ENCODE data around the gene PIK3R2. TPM values are rescaled to one million over a fixed set of nuclear protein-coding genes. Genes with fewer than 3 reads are reported as not detected.

PIK3R2 gene
- total and polyA plus RNA-seq, 3 experiments from 2014 or later = 5.7 to 17.9 (median 17.7) TPM

Other genes starting within 250 kb of the PIK3R2 start
- 100 to 1,000 TPM; 184 to 195 TPM for gene CCDC124, start 220.1 kb upstream of the PIK3R2 start, total RNA-seq
- gene CCDC124, start 220.1 kb upstream of the PIK3R2 start, polyA plus RNA-seq = 65.7 TPM
- gene KCNN1, start 186.1 kb upstream of the PIK3R2 start, total RNA-seq = under 1 TPM; 0.13 to 0.15 TPM
- not detected for gene KCNN1, start 186.1 kb upstream of the PIK3R2 start, polyA plus RNA-seq
- gene ARRDC2, start 145.0 kb upstream of the PIK3R2 start, total RNA-seq = 10 to 100 TPM; 33.5 to 37.1 TPM
- 45.8 TPM for gene ARRDC2, start 145.0 kb upstream of the PIK3R2 start, polyA plus RNA-seq
- gene IL12RB1, start 66.2 kb upstream of the PIK3R2 start, total RNA-seq = 10 to 100 TPM; 18.9 to 19.6 TPM
- gene IL12RB1, start 66.2 kb upstream of the PIK3R2 start, polyA plus RNA-seq = 43.2 TPM
- gene MAST3, start 55.4 kb upstream of the PIK3R2 start, total RNA-seq = 10 to 100 TPM; 15.0 to 15.9 TPM
- 18.6 TPM for gene MAST3, start 55.4 kb upstream of the PIK3R2 start, polyA plus RNA-seq
- gene IFI30, start 20.6 kb downstream of the PIK3R2 start, total RNA-seq = 10 to 100 TPM; 33.3 to 34.5 TPM
- gene IFI30, start 20.6 kb downstream of the PIK3R2 start, polyA plus RNA-seq = 10.9 TPM
- gene MPV17L2, start 40.1 kb downstream of the PIK3R2 start, total RNA-seq = 10 to 100 TPM; 24.2 to 24.6 TPM
- gene MPV17L2, start 40.1 kb downstream of the PIK3R2 start, polyA plus RNA-seq = 12.6 TPM
- 1 to 10 TPM; 2.9 to 3.8 TPM for gene RAB3A, start 50.9 kb downstream of the PIK3R2 start, total RNA-seq
- 0.59 TPM for gene RAB3A, start 50.9 kb downstream of the PIK3R2 start, polyA plus RNA-seq
- gene PDE4C, start 73.3 kb downstream of the PIK3R2 start, total RNA-seq = not detected
- not detected for gene PDE4C, start 73.3 kb downstream of the PIK3R2 start, polyA plus RNA-seq
- gene IQCN, start 121.3 kb downstream of the PIK3R2 start, total RNA-seq = 1 to 10 TPM; 1.3 TPM
- 0.31 TPM for gene IQCN, start 121.3 kb downstream of the PIK3R2 start, polyA plus RNA-seq
- 100 to 1,000 TPM; 300 to 327 TPM for gene JUND, start 128.5 kb downstream of the PIK3R2 start, total RNA-seq
- 174 TPM for gene JUND, start 128.5 kb downstream of the PIK3R2 start, polyA plus RNA-seq
- 100 to 1,000 TPM; 351 to 373 TPM for gene LSM4, start 169.9 kb downstream of the PIK3R2 start, total RNA-seq
- 154 TPM for gene LSM4, start 169.9 kb downstream of the PIK3R2 start, polyA plus RNA-seq
- 10 to 100 TPM; 27.3 to 27.7 TPM for gene PGPEP1, start 187.4 kb downstream of the PIK3R2 start, total RNA-seq
- 12.2 TPM for gene PGPEP1, start 187.4 kb downstream of the PIK3R2 start, polyA plus RNA-seq
- gene GDF15, start 233.0 kb downstream of the PIK3R2 start, total RNA-seq = under 1 TPM; 0.28 to 0.29 TPM
- gene GDF15, start 233.0 kb downstream of the PIK3R2 start, polyA plus RNA-seq = not detected
- gene LRRC25, start 244.5 kb downstream of the PIK3R2 start, total RNA-seq = under 1 TPM; 0.26 to 0.31 TPM
- gene LRRC25, start 244.5 kb downstream of the PIK3R2 start, polyA plus RNA-seq = not detected

Measured in CD8-positive, alpha-beta memory T cell (primary cell).